Ovary (tissue), 3 donors: ENCODE measurements around the gene RPRD1A.

ENCODE experiments used
- CTCF ChIP-seq, 3 donors: fragments of 450-650 bp in 2 of 3; fragments of 200-600 bp in 1 of 3; IDR thresholded peaks; one replicate each; pipeline versions ENCODE4 v1.5.1 to v1.8.0; 2016 to 2022; ENCODE audit warnings: antibody characterized with exemption in 3 of 3, mild to moderate bottlenecking in 1 of 3
- EP300 ChIP-seq: sonication (generic); formaldehyde crosslinking; IDR thresholded peaks from one replicate; pipeline ENCODE4 v1.6.1; 2017; ENCODE audit warnings: antibody characterized with exemption
- donor health status: DM: no; HTN: no; CAD: no.

- TF ChIP-seq EP300 = no peak
- TF ChIP-seq CTCF (IDR thresholded peaks at IDR 0.05) = no peak
These were observed 16.9 kb downstream of the RPRD1A start for GRCh38 chr18:36050479-36050878.
